Endothelial cell of umbilical vein (primary cell): Measurements from ENCODE around the gene PRRG2. TPM values are rescaled to one million over a fixed set of nuclear protein-coding genes. Genes with fewer than 3 reads are reported as not detected.

Experiments used
- BruUV-seq: library from RNA; stranded (reverse); fragments of 400-500 nt; replicated peaks from 2 replicates; lab custom pipeline; 2021; lab: Mats Ljungman, UMichigan
- CTCF ChIA-PET: fragments of 300-600, 350-600 bp; sonication (Branson Sonifier 250); formaldehyde crosslinking; loops from one replicate; lab custom pipeline; 2021; ENCODE audit warnings: antibody characterized with exemption, inconsistent platforms; lab: Charles Lee
- POLR2A ChIA-PET: fragments of 300-600, 350-600 bp; sonication (Branson Sonifier 250); formaldehyde crosslinking; loops from one replicate; lab custom pipeline; 2021; ENCODE audit warnings: antibody characterized with exemption, inconsistent platforms; lab: Charles Lee
- DNase-seq: peaks from one replicate; pipeline ENCODE4 v3.0.0-alpha.2; 2011; ENCODE audit warnings: low read depth, low spot score
- FAIRE-seq: peaks from 2 replicates; lab custom pipeline; 2011; peaks lifted over from hg19 to GRCh38; lab: Jason Lieb, UNC
- H2AFZ ChIP-seq: 2 replicates; pipeline ENCODE4 v1.6.0; 2012; ENCODE audit warnings: low read depth, low read length, control low read depth, inconsistent platforms
- H3K27ac ChIP-seq: 2 replicates; pipeline ENCODE4 v1.5.1; 2011; ENCODE audit warnings: low read depth, mild to moderate bottlenecking, control low read depth, low read length, moderate library complexity; ENCODE audit not compliant: insufficient read depth
- H3K27me3 ChIP-seq, 2 experiments: 2 replicates each; pipeline versions ENCODE4 v1.6.0 to v1.6.1; 2011; ENCODE audit warnings: low read length in 2 of 2, mixed read lengths in 1 of 2; ENCODE audit not compliant: control insufficient read depth in 2 of 2, insufficient read depth in 2 of 2
- H3K36me3 ChIP-seq, 2 experiments: 2 replicates in 1 of 2; 3 replicates in 1 of 2; pipeline ENCODE4 v1.5.1; 2011; ENCODE audit warnings: low read length in 2 of 2, mild to moderate bottlenecking in 1 of 2, moderate library complexity in 1 of 2; ENCODE audit not compliant: control insufficient read depth in 2 of 2, insufficient read depth in 2 of 2; ENCODE audit errors: extremely low read depth in 1 of 2
- H3K4me1 ChIP-seq: 3 replicates; pipeline ENCODE4 v1.5.1; 2011; ENCODE audit warnings: mild to moderate bottlenecking, low read length; ENCODE audit not compliant: control insufficient read depth, insufficient read depth; ENCODE audit errors: extremely low read depth
- H3K4me2 ChIP-seq: 2 replicates; pipeline ENCODE4 v1.6.1; 2011; ENCODE audit warnings: low read length, control low read depth, mixed read lengths; ENCODE audit not compliant: insufficient read depth
- H3K4me3 ChIP-seq, 3 experiments: fragments of 200-600 bp in 1 of 3; sonication (generic), shearing (Covaris generic) in 1 of 3; replicated peaks in 1 of 3; 2 replicates each; pipeline ENCODE4 v1.5.1; 2011 to 2016; ENCODE audit warnings: control low read depth in 3 of 3, low read length in 3 of 3, mild to moderate bottlenecking in 2 of 3, inconsistent platforms in 1 of 3, low read depth in 1 of 3, moderate library complexity in 1 of 3; ENCODE audit not compliant: insufficient read depth in 1 of 3
- H3K79me2 ChIP-seq: 2 replicates; pipeline ENCODE4 v1.6.0; 2012; ENCODE audit warnings: low read length, inconsistent platforms; ENCODE audit not compliant: control insufficient read depth, insufficient read depth
- H3K9ac ChIP-seq: replicated peaks from 2 replicates; pipeline ENCODE3; 2011; ENCODE audit warnings: low read length, control low read depth; ENCODE audit not compliant: insufficient read depth; ENCODE audit errors: extremely low read depth
- H3K9me1 ChIP-seq: replicated peaks from 3 replicates; pipeline ENCODE4 v1.6.0; 2011; ENCODE audit warnings: mild to moderate bottlenecking, low read length; ENCODE audit not compliant: control insufficient read depth, insufficient read depth; ENCODE audit errors: extremely low read depth
- H3K9me3 ChIP-seq: replicated peaks from 2 replicates; pipeline ENCODE4 v1.5.1; 2012; ENCODE audit warnings: low read length, inconsistent platforms; ENCODE audit not compliant: control insufficient read depth, insufficient read depth
- H4K20me1 ChIP-seq: replicated peaks from 2 replicates; pipeline ENCODE3; 2011; ENCODE audit warnings: mild to moderate bottlenecking, low read length; ENCODE audit not compliant: control insufficient read depth, insufficient read depth; ENCODE audit errors: extremely low read depth
- EZH2 ChIP-seq: IDR thresholded peaks from 2 replicates; pipeline ENCODE4 v1.6.1; 2012; ENCODE audit warnings: borderline replicate concordance, low read depth, mild to moderate bottlenecking, moderate library complexity, low read length, inconsistent platforms; ENCODE audit not compliant: severe bottlenecking
- FOS ChIP-seq: IDR thresholded peaks from 2 replicates; pipeline ENCODE4 v1.6.1; 2011; ENCODE audit warnings: mild to moderate bottlenecking, low read length, moderate library complexity, borderline replicate concordance; ENCODE audit not compliant: insufficient read depth
- GATA2 ChIP-seq: IDR thresholded peaks from 2 replicates; pipeline ENCODE4 v1.7.0; 2011; ENCODE audit warnings: low read depth, mild to moderate bottlenecking, moderate library complexity, mixed read lengths, low read length; ENCODE audit not compliant: insufficient read length, insufficient read depth
- JUN ChIP-seq: IDR thresholded peaks from 2 replicates; pipeline ENCODE4 v1.6.1; 2011; ENCODE audit warnings: borderline replicate concordance, low read depth; ENCODE audit not compliant: insufficient read length, insufficient read depth
- MAX ChIP-seq: IDR thresholded peaks from 2 replicates; pipeline ENCODE4 v1.6.1; 2011; ENCODE audit not compliant: insufficient read depth, insufficient read length
- MYC ChIP-seq: IDR thresholded peaks from one replicate; pipeline ENCODE4 v1.6.1; 2011; ENCODE audit warnings: mild to moderate bottlenecking, low read depth, low read length
- POLR2A ChIP-seq: IDR thresholded peaks from 2 replicates; pipeline ENCODE4 v1.6.1; 2012; ENCODE audit warnings: low read depth, mild to moderate bottlenecking, control low read depth, low read length
- POLR2AphosphoS5 ChIP-seq: IDR thresholded peaks from 2 replicates; pipeline ENCODE4 v1.6.1; 2012; ENCODE audit warnings: low read depth, mild to moderate bottlenecking, control low read depth, low read length, moderate library complexity; ENCODE audit not compliant: insufficient read depth
- dilution Hi-C: fragments of 300-500 bp; cut with MboI; formaldehyde crosslinking; loops from one replicate; pipeline ENCODE4 v1.15.0; 2019; ENCODE audit warnings: low sequenced_read_pairs; ENCODE audit not compliant: extremely low pct_ligation_motif_present
- intact Hi-C: fragments of 100-400 bp; cut with micrococcal nuclease; formaldehyde crosslinking; loops from one replicate; pipeline ENCODE4 v1.10.0; 2022
- polyA plus RNA-seq, 4 experiments: library from polyadenylated mRNA; depleted of rRNA in 3 of 4; stranded (reverse) in 3 of 4; unstranded in 1 of 4; fragments of >200 nt; gene quantifications; 2 replicates each; pipeline versions ENCODE4 v1.2.1 to v1.2.3, GENCODE V29; 2011 to 2012; ENCODE audit warnings: missing spikeins in 1 of 4
- total RNA-seq: library from RNA; stranded (reverse); gene quantifications from 2 replicates; pipeline ENCODE4 v1.2.3, GENCODE V29; 2021
- TF ChIP-seq, protein P1 (sequence below), 2 donors: IDR thresholded peaks; 1 replicate in 1 of 2; 2 replicates in 1 of 2; pipeline ENCODE4 v1.5.1; 2011; ENCODE audit warnings: low read length in 2 of 2, mild to moderate bottlenecking in 2 of 2, moderate library complexity in 2 of 2, control low read depth in 1 of 2, inconsistent platforms in 1 of 2, low read depth in 1 of 2; ENCODE audit not compliant: insufficient read depth in 1 of 2; ENCODE audit errors: extremely low read depth in 1 of 2

PRRG2 gene
- total and polyA plus RNA-seq, 2 donors (not counting 3 experiments of a cell fraction or from before 2014, with no cell fraction given), result 2.6 to 2.9 TPM

DNA sequence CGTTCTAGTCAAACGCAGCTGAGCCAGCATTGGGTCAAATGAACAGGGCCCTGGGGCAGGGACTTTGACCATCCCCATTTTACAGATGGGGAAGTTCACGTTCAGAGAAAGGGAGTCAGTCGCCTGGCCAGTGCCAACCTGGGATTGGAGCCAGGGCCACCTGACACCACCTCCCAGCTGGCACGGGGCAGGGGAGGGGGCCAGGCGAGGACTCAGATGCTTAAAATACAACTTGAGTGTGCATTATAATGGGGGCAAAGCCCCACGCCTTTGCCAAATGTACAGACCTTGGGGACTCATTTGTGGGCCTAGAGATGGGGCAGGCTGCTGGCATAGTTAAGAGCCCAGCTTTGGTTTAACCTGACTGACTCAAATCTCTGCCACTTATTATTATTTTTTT lies 24.5 kb downstream of the PRRG2 start:
- intact Hi-C loops (no loop called here), dilution Hi-C loops (no loop called here)
- FAIRE-seq (no peak), DNase-seq (no peak)
- Histone ChIP-seq H3K4me3 (no peak overlapping the region), H3K9ac (no peak overlapping the region), H2AFZ (no peak overlapping the region), H3K4me1 (no peaks in the 10 kb centered on the region), H3K9me3 (no peaks in the 10 kb centered on the region), H4K20me1 (no peaks in the 10 kb centered on the region), H3K36me3 (peaks cover 5 to 33% of the 10 kb centered on the region in 2 experiments), H3K9me1 (no peaks in the 10 kb centered on the region), H3K27me3 (no peaks in the 10 kb centered on the region), H3K79me2 (peaks cover 45% of the 10 kb centered on the region), H3K27ac (no peak overlapping the region), H3K4me2 (no peak overlapping the region)
- BruUV-seq, result no TSS peak
- ChIA-PET CTCF (no interaction called here), POLR2A (no interaction called here)
- TF ChIP-seq FOS, result no peak

DNA sequence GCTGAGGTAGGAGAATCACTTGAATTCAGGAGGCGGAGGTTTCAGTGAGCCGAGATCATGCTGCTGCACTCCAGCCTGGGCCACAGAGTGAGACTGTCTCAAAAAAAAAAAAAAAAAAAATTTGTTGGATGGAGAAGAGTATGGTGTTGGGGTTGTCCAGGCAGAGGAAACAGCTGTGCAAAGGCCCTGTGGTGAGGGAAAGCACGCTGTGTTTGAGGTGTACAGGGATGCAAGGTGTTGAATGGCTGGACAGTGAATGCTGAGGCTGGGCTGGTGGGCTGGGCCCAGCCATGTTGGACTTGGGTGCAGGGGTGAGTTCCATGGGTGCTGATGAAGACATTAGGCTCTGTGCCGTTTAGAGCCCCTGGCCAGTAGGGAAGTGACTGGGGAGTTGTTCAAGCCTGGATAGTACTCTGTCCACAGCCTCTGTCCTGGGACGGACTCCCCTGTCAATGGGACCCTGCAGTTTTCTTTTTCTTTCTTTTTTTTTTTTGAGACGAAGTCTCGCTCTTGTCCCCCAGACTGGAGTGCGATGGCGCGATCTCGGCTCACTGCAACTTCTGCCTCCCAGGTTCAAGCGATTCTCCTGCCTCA lies 28.5 kb downstream of the PRRG2 start:
- POLR2A ChIA-PET, result no interaction called here
- no peaks in the 10 kb centered on the region for H4K20me1 ChIP-seq
- H3K4me2 ChIP-seq, result no peak overlapping the region
- BruUV-seq, result no TSS peak
- no peak overlapping the region for H3K9ac ChIP-seq
- CTCF ChIA-PET, result interaction anchor here (1.1 kb wide), 1 partner anchor 16 kb away, joined by 3 read pairs; no protein-coding TSS in a partner anchor
- no peak overlapping the region for H3K27ac ChIP-seq
- H3K9me3 ChIP-seq, result no peaks in the 10 kb centered on the region
- intact Hi-C loops, result no loop called here
- no peak overlapping the region for H2AFZ ChIP-seq
- no peak for DNase-seq
- TF ChIP-seq, protein P1, sequence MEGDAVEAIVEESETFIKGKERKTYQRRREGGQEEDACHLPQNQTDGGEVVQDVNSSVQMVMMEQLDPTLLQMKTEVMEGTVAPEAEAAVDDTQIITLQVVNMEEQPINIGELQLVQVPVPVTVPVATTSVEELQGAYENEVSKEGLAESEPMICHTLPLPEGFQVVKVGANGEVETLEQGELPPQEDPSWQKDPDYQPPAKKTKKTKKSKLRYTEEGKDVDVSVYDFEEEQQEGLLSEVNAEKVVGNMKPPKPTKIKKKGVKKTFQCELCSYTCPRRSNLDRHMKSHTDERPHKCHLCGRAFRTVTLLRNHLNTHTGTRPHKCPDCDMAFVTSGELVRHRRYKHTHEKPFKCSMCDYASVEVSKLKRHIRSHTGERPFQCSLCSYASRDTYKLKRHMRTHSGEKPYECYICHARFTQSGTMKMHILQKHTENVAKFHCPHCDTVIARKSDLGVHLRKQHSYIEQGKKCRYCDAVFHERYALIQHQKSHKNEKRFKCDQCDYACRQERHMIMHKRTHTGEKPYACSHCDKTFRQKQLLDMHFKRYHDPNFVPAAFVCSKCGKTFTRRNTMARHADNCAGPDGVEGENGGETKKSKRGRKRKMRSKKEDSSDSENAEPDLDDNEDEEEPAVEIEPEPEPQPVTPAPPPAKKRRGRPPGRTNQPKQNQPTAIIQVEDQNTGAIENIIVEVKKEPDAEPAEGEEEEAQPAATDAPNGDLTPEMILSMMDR (IDR thresholded peaks at IDR 0.05; ENCODE audit: extremely low read depth in 1 of 2, insufficient read depth in 1 of 2, low read depth in 1 of 2, low read length in 2 of 2), result no peak
- TF ChIP-seq EZH2 (no peak), JUN (no peak), POLR2AphosphoS5 (no peak), FOS (no peak), GATA2 (no peak), POLR2A (no peak), MYC (no peak), MAX (no peak)
- no peak for FAIRE-seq
- no peaks in the 10 kb centered on the region for H3K9me1 ChIP-seq
- peaks cover 47% of the 10 kb centered on the region for H3K79me2 ChIP-seq
- H3K4me3 ChIP-seq, result no peak overlapping the region
- dilution Hi-C loops, result no loop called here
- no peaks in the 10 kb centered on the region for H3K27me3 ChIP-seq
- peaks cover 19% of the 10 kb centered on the region for H3K4me1 ChIP-seq
- peaks cover 2 to 21% of the 10 kb centered on the region in 2 experiments for H3K36me3 ChIP-seq
